Stimulated activated memory B cell treated with anti-CD40 and anti-IgM and Interleukin-4, amounts not matched to agents 10 μg/mL and 1 μg/mL and 100 μg/mL, for 72 hours (primary cell): ENCODE data around the gene BRIP1.
"Not testable (repeated sequence)": the region's sequence is repeated elsewhere in the genome, so short reads cannot be mapped to it uniquely, and the experiment has no call there.

ENCODE experiments used
- ATAC-seq: fragments of 150-1000 bp; cut with Tn5 transposase; 2 replicates; pipeline ENCODE4 v1.10.0; 2021
- H3K27ac Mint-ChIP-seq: one replicate; pipeline ENCODE4 v1.8.0; 2022; ENCODE audit warnings: mild to moderate bottlenecking, mixed read lengths
- H3K27me3 Mint-ChIP-seq: one replicate; pipeline ENCODE4 v1.8.0; 2022; ENCODE audit warnings: mixed read lengths
- H3K36me3 Mint-ChIP-seq: one replicate; pipeline ENCODE4 v1.8.0; 2022; ENCODE audit warnings: mixed read lengths
- H3K4me1 Mint-ChIP-seq: one replicate; pipeline ENCODE4 v1.8.0; 2022; ENCODE audit warnings: mixed read lengths
- H3K4me3 Mint-ChIP-seq: one replicate; pipeline ENCODE4 v1.8.0; 2022; ENCODE audit warnings: mild to moderate bottlenecking, moderate library complexity, mixed read lengths
- H3K9me3 Mint-ChIP-seq: one replicate; pipeline ENCODE4 v1.8.0; 2022; ENCODE audit warnings: mixed read lengths

Gene BRIP1

GRCh38 chr17:61846088-61846487, 17.2 kb downstream of the BRIP1 start:
- Mint-ChIP-seq H3K36me3 (peaks cover 16% of the 10 kb centered on the region), H3K4me1 (no peaks in the 10 kb centered on the region), H3K27ac (no peak overlapping the region), H3K9me3 (no peaks in the 10 kb centered on the region), H3K4me3 (no peak overlapping the region), H3K27me3 (no peaks in the 10 kb centered on the region)
- no peak for ATAC-seq

GRCh38 chr17:61843435-61843834, 19.9 kb downstream of the BRIP1 start:
- H3K27ac Mint-ChIP-seq: no peak overlapping the region
- no peaks in the 10 kb centered on the region for H3K9me3 Mint-ChIP-seq
- no peak for ATAC-seq
- H3K36me3 Mint-ChIP-seq: peaks cover 16% of the 10 kb centered on the region
- no peaks in the 10 kb centered on the region for H3K4me1 Mint-ChIP-seq
- H3K27me3 Mint-ChIP-seq: no peaks in the 10 kb centered on the region
- no peak overlapping the region for H3K4me3 Mint-ChIP-seq

- Mint-ChIP-seq H3K36me3 (peaks cover 16% of the 10 kb centered on the region), H3K27me3 (no peaks in the 10 kb centered on the region), H3K9me3 (no peaks in the 10 kb centered on the region), H3K27ac (no peak overlapping the region), H3K4me3 (no peak overlapping the region), H3K4me1 (no peaks in the 10 kb centered on the region)
- ATAC-seq: no peak
Measured at GRCh38 chr17:61842899-61843298, 20.4 kb downstream of the BRIP1 start.

- Mint-ChIP-seq H3K4me3 (no peak overlapping the region), H3K27me3 (no peaks in the 10 kb centered on the region)
Measured at GRCh38 chr17:61839300-61839786, 24.0 kb downstream of the BRIP1 start.

GRCh38 chr17:61837175-61838051, 25.9 kb downstream of the BRIP1 start:
- Mint-ChIP-seq H3K4me3 (no peak overlapping the region), H3K4me1 (no peaks in the 10 kb centered on the region), H3K9me3 (no peaks in the 10 kb centered on the region), H3K36me3 (no peaks in the 10 kb centered on the region), H3K27me3 (no peaks in the 10 kb centered on the region), H3K27ac (no peak overlapping the region)
- ATAC-seq: no peak

More at GRCh38 chr17:61839300-61839786, 24.0 kb downstream of the BRIP1 start:
- H3K36me3 Mint-ChIP-seq: peaks cover 12% of the 10 kb centered on the region
- H3K4me1 Mint-ChIP-seq: no peaks in the 10 kb centered on the region
- H3K9me3 Mint-ChIP-seq: no peaks in the 10 kb centered on the region
- ATAC-seq: no peak
- no peak overlapping the region for H3K27ac Mint-ChIP-seq

GRCh38 chr17:61836266-61837174, 26.8 kb downstream of the BRIP1 start:
- Mint-ChIP-seq H3K27ac (no peak overlapping the region), H3K27me3 (no peaks in the 10 kb centered on the region), H3K4me3 (no peak overlapping the region), H3K9me3 (no peaks in the 10 kb centered on the region), H3K4me1 (no peaks in the 10 kb centered on the region), H3K36me3 (no peaks in the 10 kb centered on the region)
- no peak for ATAC-seq

GRCh38 chr17:61835606-61836005, 27.7 kb downstream of the BRIP1 start:
- H3K36me3 Mint-ChIP-seq: no peaks in the 10 kb centered on the region
- H3K9me3 Mint-ChIP-seq: no peaks in the 10 kb centered on the region
- no peaks in the 10 kb centered on the region for H3K27me3 Mint-ChIP-seq
- H3K27ac Mint-ChIP-seq: no peak overlapping the region
- H3K4me3 Mint-ChIP-seq: no peak overlapping the region
- no peak for ATAC-seq
- no peaks in the 10 kb centered on the region for H3K4me1 Mint-ChIP-seq

- no peaks in the 10 kb centered on the region for H3K27me3 Mint-ChIP-seq
- no peak overlapping the region for H3K4me3 Mint-ChIP-seq
- no peaks in the 10 kb centered on the region for H3K36me3 Mint-ChIP-seq
- H3K9me3 Mint-ChIP-seq: no peaks in the 10 kb centered on the region
- no peak for ATAC-seq
- no peaks in the 10 kb centered on the region for H3K4me1 Mint-ChIP-seq
- H3K27ac Mint-ChIP-seq: no peak overlapping the region
Measured at GRCh38 chr17:61834610-61835009, 28.7 kb downstream of the BRIP1 start.

GRCh38 chr17:61833536-61834193, 29.7 kb downstream of the BRIP1 start:
- no peaks in the 10 kb centered on the region for H3K4me1 Mint-ChIP-seq
- no peaks in the 10 kb centered on the region for H3K36me3 Mint-ChIP-seq
- no peaks in the 10 kb centered on the region for H3K27me3 Mint-ChIP-seq
- no peak overlapping the region for H3K27ac Mint-ChIP-seq
- no peak for ATAC-seq
- H3K9me3 Mint-ChIP-seq: no peaks in the 10 kb centered on the region
- H3K4me3 Mint-ChIP-seq: no peak overlapping the region

- no peak for ATAC-seq
- Mint-ChIP-seq H3K4me3 (no peak overlapping the region), H3K27ac (no peak overlapping the region), H3K4me1 (no peaks in the 10 kb centered on the region), H3K36me3 (peaks cover 7% of the 10 kb centered on the region), H3K27me3 (no peaks in the 10 kb centered on the region), H3K9me3 (peaks cover 4% of the 10 kb centered on the region)
Measured at GRCh38 chr17:61832463-61832862, 30.9 kb downstream of the BRIP1 start.

- H3K4me1 Mint-ChIP-seq: no peaks in the 10 kb centered on the region
Measured at GRCh38 chr17:61831099-61831498, 32.2 kb downstream of the BRIP1 start.

GRCh38 chr17:61828694-61829093, 34.6 kb downstream of the BRIP1 start:
- no peak for ATAC-seq
- Mint-ChIP-seq H3K4me3 (no peak overlapping the region), H3K4me1 (no peaks in the 10 kb centered on the region)

More at GRCh38 chr17:61831099-61831498, 32.2 kb downstream of the BRIP1 start:
- H3K27me3 Mint-ChIP-seq: no peaks in the 10 kb centered on the region
- H3K36me3 Mint-ChIP-seq: peaks cover 17% of the 10 kb centered on the region
- peaks cover 4% of the 10 kb centered on the region for H3K9me3 Mint-ChIP-seq
- no peak overlapping the region for H3K4me3 Mint-ChIP-seq
- no peak for ATAC-seq
- no peak overlapping the region for H3K27ac Mint-ChIP-seq

GRCh38 chr17:61827649-61828395, 35.5 kb downstream of the BRIP1 start:
- H3K9me3 Mint-ChIP-seq: peaks cover 4% of the 10 kb centered on the region
- H3K27ac Mint-ChIP-seq: no peak overlapping the region
- peaks cover 21% of the 10 kb centered on the region for H3K36me3 Mint-ChIP-seq

More at GRCh38 chr17:61828694-61829093, 34.6 kb downstream of the BRIP1 start:
- Mint-ChIP-seq H3K9me3 (peaks cover 4% of the 10 kb centered on the region), H3K27ac (no peak overlapping the region), H3K36me3 (peaks cover 21% of the 10 kb centered on the region), H3K27me3 (no peaks in the 10 kb centered on the region)

GRCh38 chr17:61826866-61827265, 36.5 kb downstream of the BRIP1 start:
- H3K27me3 Mint-ChIP-seq: not testable (repeated sequence)

More at GRCh38 chr17:61827649-61828395, 35.5 kb downstream of the BRIP1 start:
- ATAC-seq: no peak
- no peaks in the 10 kb centered on the region for H3K27me3 Mint-ChIP-seq
- no peaks in the 10 kb centered on the region for H3K4me1 Mint-ChIP-seq
- H3K4me3 Mint-ChIP-seq: no peak overlapping the region

More at GRCh38 chr17:61826866-61827265, 36.5 kb downstream of the BRIP1 start:
- not testable (repeated sequence) for H3K4me1 Mint-ChIP-seq, H3K9me3 Mint-ChIP-seq, H3K27ac Mint-ChIP-seq, H3K4me3 Mint-ChIP-seq, ATAC-seq
- H3K36me3 Mint-ChIP-seq: peaks cover 22% of the 10 kb centered on the region
